ENCODE measurements around the gene ZBTB24.

GRCh38 chr6:109478841-109479624, 4.0 kb downstream of the ZBTB24 start:
- TF ChIP-seq GATA2 (IDR thresholded peaks at IDR 0.05; ENCODE audit: low read depth, low read length) (no peak), GATA3 (IDR thresholded peaks at IDR 0.05; ENCODE audit: low read depth, low read length) (no peak)
